ENCODE results near the gene XG.
"Not testable (repeated sequence)": the region's sequence is repeated elsewhere in the genome, so short reads cannot be mapped to it uniquely, and the experiment has no call there.

XG gene

DNA sequence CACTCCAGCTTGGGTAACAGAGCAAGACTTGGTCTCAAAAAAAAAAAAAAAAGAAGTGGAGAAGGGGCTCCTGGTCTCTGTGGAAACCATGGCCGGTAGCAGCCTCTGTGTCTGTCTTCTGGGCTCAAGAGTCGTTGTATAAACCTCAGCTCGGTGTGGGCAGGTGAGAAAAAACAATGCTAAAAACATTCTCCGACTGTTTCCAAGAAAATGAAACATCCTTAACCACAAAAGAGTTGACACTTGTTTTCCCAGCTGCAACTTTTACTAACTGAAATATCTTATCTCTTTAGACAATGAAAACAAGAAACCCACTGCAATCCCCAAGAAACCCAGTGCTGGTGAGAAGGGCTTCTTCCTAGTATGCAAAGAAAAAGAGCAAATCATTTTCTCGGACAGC, 34.5 kb upstream of the XG start:
- Histone ChIP-seq H3K4me1 (no peaks in the 10 kb centered on the region), H3K4me2 (ENCODE audit: low read length) (no peak overlapping the region), H3K36me3 (ENCODE audit: control insufficient read depth, insufficient read depth, low read length) (no peaks in the 10 kb centered on the region), H3K4me3 (ENCODE audit: low read depth, low read length) (no peak overlapping the region), H3K27me3 (ENCODE audit: control insufficient read depth, insufficient read depth, low read length) (no peaks in the 10 kb centered on the region), H3K27ac (no peak overlapping the region), H2AFZ (no peak overlapping the region), H3K79me2 (no peaks in the 10 kb centered on the region), H3K9ac (no peak overlapping the region), H3K9me3 (ENCODE audit: control insufficient read depth, low read length) (no peaks in the 10 kb centered on the region)
- TF ChIP-seq, protein P1, sequence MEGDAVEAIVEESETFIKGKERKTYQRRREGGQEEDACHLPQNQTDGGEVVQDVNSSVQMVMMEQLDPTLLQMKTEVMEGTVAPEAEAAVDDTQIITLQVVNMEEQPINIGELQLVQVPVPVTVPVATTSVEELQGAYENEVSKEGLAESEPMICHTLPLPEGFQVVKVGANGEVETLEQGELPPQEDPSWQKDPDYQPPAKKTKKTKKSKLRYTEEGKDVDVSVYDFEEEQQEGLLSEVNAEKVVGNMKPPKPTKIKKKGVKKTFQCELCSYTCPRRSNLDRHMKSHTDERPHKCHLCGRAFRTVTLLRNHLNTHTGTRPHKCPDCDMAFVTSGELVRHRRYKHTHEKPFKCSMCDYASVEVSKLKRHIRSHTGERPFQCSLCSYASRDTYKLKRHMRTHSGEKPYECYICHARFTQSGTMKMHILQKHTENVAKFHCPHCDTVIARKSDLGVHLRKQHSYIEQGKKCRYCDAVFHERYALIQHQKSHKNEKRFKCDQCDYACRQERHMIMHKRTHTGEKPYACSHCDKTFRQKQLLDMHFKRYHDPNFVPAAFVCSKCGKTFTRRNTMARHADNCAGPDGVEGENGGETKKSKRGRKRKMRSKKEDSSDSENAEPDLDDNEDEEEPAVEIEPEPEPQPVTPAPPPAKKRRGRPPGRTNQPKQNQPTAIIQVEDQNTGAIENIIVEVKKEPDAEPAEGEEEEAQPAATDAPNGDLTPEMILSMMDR (IDR thresholded peaks at IDR 0.05) = no peak

DNA sequence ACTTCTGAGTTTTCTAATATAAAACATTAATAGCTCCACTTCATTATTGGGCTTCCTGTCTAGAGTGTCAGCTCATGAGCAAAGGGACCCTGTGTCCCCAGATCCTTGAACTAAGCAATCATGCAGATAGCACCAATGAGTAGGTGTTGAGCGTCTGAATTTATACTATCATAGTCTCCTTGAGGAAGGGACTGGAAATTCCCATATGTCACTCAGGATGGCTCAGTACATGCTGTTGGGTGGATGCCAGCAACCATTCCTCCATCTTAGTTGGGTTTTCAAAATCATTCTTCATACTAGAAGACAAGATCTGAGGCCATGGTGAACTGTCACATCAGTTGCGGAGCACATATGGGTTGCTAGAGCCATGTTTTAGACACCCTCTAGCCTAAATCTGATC, 33.0 kb upstream of the XG start:
- H3K9me3 ChIP-seq (ENCODE audit: control insufficient read depth, low read length) = no peaks in the 10 kb centered on the region
- no peak overlapping the region for H3K9ac ChIP-seq
- H3K4me2 ChIP-seq (ENCODE audit: low read length) = no peak overlapping the region
- H3K27me3 ChIP-seq (ENCODE audit: control insufficient read depth, insufficient read depth, low read length) = no peaks in the 10 kb centered on the region
- no peak overlapping the region for H3K27ac ChIP-seq
- H2AFZ ChIP-seq = no peak overlapping the region
- no peaks in the 10 kb centered on the region for H3K79me2 ChIP-seq
- no peaks in the 10 kb centered on the region for H3K36me3 ChIP-seq (ENCODE audit: control insufficient read depth, insufficient read depth, low read length)
- no peaks in the 10 kb centered on the region for H3K4me1 ChIP-seq
- no peak overlapping the region for H3K4me3 ChIP-seq (ENCODE audit: low read depth, low read length)
- TF ChIP-seq, protein P1 (IDR thresholded peaks at IDR 0.05) = no peak

- no peaks in the 10 kb centered on the region for H3K27me3 ChIP-seq (ENCODE audit: control insufficient read depth, insufficient read depth, low read length)
- H3K36me3 ChIP-seq (ENCODE audit: control insufficient read depth, insufficient read depth, low read length) = no peaks in the 10 kb centered on the region
Measured at GRCh38 chrX:2719774-2720447, 31.9 kb upstream of the XG start.

DNA sequence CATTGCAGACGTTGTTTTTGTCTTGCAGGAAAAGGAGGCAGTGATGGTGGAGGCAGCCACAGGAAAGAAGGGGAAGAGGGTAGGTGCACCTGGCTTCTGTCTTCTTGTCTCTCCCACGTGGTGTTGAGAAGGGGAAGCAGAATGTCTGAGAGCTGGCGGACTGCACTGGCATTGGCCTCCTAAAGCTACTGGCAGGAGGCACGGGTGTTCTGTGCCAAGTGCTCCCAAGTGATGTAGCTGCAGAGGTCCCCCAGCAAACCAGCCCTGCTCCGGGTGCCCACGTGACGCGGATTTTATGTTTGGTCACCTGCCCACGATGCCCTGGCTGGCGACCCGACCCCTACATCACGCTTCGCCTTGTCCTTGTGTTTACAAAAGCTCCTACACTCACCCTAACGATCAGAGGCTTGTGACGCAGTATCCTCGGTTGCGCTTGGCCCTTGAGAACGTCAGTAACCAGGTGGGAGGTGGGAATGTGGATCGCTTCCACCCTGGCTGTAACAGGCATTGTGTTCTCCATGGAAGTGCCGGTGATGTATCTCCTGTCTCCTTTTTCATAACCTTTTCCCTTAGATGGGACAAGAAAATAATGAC, 28.5 kb upstream of the XG start:
- Histone ChIP-seq H3K27me3 (ENCODE audit: control insufficient read depth, insufficient read depth, low read length) (no peaks in the 10 kb centered on the region), H3K4me2 (ENCODE audit: low read length) (no peak overlapping the region), H2AFZ (no peak overlapping the region), H3K4me1 (no peaks in the 10 kb centered on the region), H3K9me3 (ENCODE audit: control insufficient read depth, low read length) (no peaks in the 10 kb centered on the region), H3K36me3 (ENCODE audit: control insufficient read depth, insufficient read depth, low read length) (no peaks in the 10 kb centered on the region), H3K79me2 (no peaks in the 10 kb centered on the region), H3K9ac (no peak overlapping the region), H3K4me3 (ENCODE audit: low read depth, low read length) (no peak overlapping the region), H3K27ac (no peak overlapping the region)
- TF ChIP-seq, protein P1 (IDR thresholded peaks at IDR 0.05) = no peak

More at GRCh38 chrX:2719774-2720447, 31.9 kb upstream of the XG start:
- Histone ChIP-seq H3K79me2 (no peaks in the 10 kb centered on the region), H3K27ac (no peak overlapping the region), H3K9me3 (ENCODE audit: control insufficient read depth, low read length) (no peaks in the 10 kb centered on the region), H3K4me1 (no peaks in the 10 kb centered on the region), H3K4me2 (ENCODE audit: low read length) (no peak overlapping the region), H3K9ac (no peak overlapping the region), H3K4me3 (ENCODE audit: low read depth, low read length) (no peak overlapping the region), H2AFZ (no peak overlapping the region)
- TF ChIP-seq, protein P1 (IDR thresholded peaks at IDR 0.05) = no peak

- not testable (repeated sequence) for H3K4me3 ChIP-seq (ENCODE audit: low read depth, low read length); H3K9ac ChIP-seq; H3K36me3 ChIP-seq (ENCODE audit: control insufficient read depth, insufficient read depth, low read length); H3K9me3 ChIP-seq (ENCODE audit: control insufficient read depth, low read length); H3K27me3 ChIP-seq (ENCODE audit: control insufficient read depth, insufficient read depth, low read length); H3K79me2 ChIP-seq; H3K4me2 ChIP-seq (ENCODE audit: low read length); H3K4me1 ChIP-seq; H2AFZ ChIP-seq; H3K27ac ChIP-seq
Measured at GRCh38 chrX:2727264-2727663, 24.6 kb upstream of the XG start.

All from parathyroid adenoma (tissue), 2 donors.